Stomach (tissue), 9 donors: ENCODE results near the gene NXN. TPM values are rescaled to one million over a fixed set of nuclear protein-coding genes. Genes with fewer than 3 reads are reported as not detected.

Experiments used
- DNase-seq, 2 donors: peaks; one replicate each; pipeline versions ENCODE4 v3.0.0 to v3.0.0-alpha.2; 2013 to 2019
- H3K27ac ChIP-seq, 5 donors: fragments of 200-600 bp in 4 of 5; sonication (generic) in 4 of 5; one replicate each; pipeline ENCODE4 v1.5.1; 2013 to 2019; ENCODE audit warnings: mild to moderate bottlenecking in 1 of 5, moderate library complexity in 1 of 5
- H3K27me3 ChIP-seq, 3 donors: fragments of 200-600 bp; sonication (generic); one replicate each; pipeline ENCODE4 v1.5.1; 2017 to 2019; ENCODE audit warnings: mixed run types in 1 of 3
- H3K36me3 ChIP-seq, 4 donors: fragments of 200-600 bp; sonication (generic); 1 replicate in 3 of 4; 2 replicates in 1 of 4; pipeline ENCODE4 v1.5.1; 2016 to 2019
- H3K4me1 ChIP-seq, 4 donors: fragments of 200-600 bp; sonication (generic); one replicate each; pipeline ENCODE4 v1.5.1; 2016 to 2019
- H3K4me3 ChIP-seq, 4 donors: fragments of 200-600 bp; sonication (generic) in 3 of 4; one replicate each; pipeline ENCODE4 v1.5.1; 2016 to 2019; ENCODE audit warnings: mild to moderate bottlenecking in 1 of 4
- H3K9me3 ChIP-seq, 4 donors: fragments of 200-600 bp; sonication (generic); one replicate each; pipeline ENCODE4 v1.5.1; 2016 to 2019
- CTCF ChIP-seq, 7 experiments: fragments of 450-650 bp in 4 of 7; fragments of 200-600 bp in 3 of 7; sonication (generic) in 3 of 7; IDR thresholded peaks; one replicate each; pipeline ENCODE4 v1.5.1; 2016 to 2019; ENCODE audit warnings: antibody characterized with exemption in 7 of 7, control low read depth in 2 of 7, mild to moderate bottlenecking in 1 of 7
- EP300 ChIP-seq: sonication (generic); formaldehyde crosslinking; IDR thresholded peaks from one replicate; pipeline ENCODE4 v1.6.1; 2017; ENCODE audit warnings: antibody characterized with exemption
- POLR2A ChIP-seq, 4 donors: fragments of 450-650 bp; IDR thresholded peaks; one replicate each; pipeline ENCODE4 v1.6.1; 2016; ENCODE audit warnings: antibody characterized with exemption in 4 of 4, control low read depth in 2 of 4, mild to moderate bottlenecking in 1 of 4, moderate library complexity in 1 of 4
- POLR2AphosphoS5 ChIP-seq, 3 donors: sonication (generic); formaldehyde crosslinking; IDR thresholded peaks; one replicate each; pipeline ENCODE4 v1.6.1; 2016; ENCODE audit warnings: antibody characterized with exemption in 3 of 3
- WGBS, 5 donors: extraction: QIAGEN DNeasy Blood & Tissue Kit in 3 of 5; methylation state at CpG; one replicate each; pipeline versions ENCODE4 v1.1.5 to v1.1.7; 2013 to 2018; 5-methylcytosine and 5-hydroxymethylcytosine counted together
- intact Hi-C: fragments of 100-400 bp; cut with DNase I; formaldehyde crosslinking; loops from one replicate; pipeline ENCODE4 v1.15.1; 2023; ENCODE audit warnings: low total_unique reads
- polyA plus RNA-seq, 3 donors: library from polyadenylated mRNA; stranded (reverse); fragments of 200-250 nt; gene quantifications; one replicate each; pipeline ENCODE4 v1.2.3, GENCODE V29; 2013
- total RNA-seq, 5 donors: library from RNA; depleted of rRNA; stranded (reverse); fragments of >200 nt; gene quantifications; one replicate each; pipeline versions ENCODE4 v1.1.0 to v1.2.3, GENCODE V29; 2014 to 2016
- donor health status: healthy with polysubstance abuse.
- donor health status: Bipolar disorder and iron deficiency.
- donor health status: healthy.

NXN gene
- total and polyA plus RNA-seq, 8 donors: 17.9 to 47.8 (median 25.1) TPM

GRCh38 chr17:944266-944826, 35.2 kb downstream of the NXN start:
- Histone ChIP-seq H3K27me3 (no peaks in the 10 kb centered on the region), H3K27ac (peak overlapping the region in 3 of 5 donors; percentile 29 to 79 (median 42)), H3K4me3 (no peak overlapping the region), H3K36me3 (peaks cover 0 to 7% (median 0%) of the 10 kb centered on the region in 4 donors), H3K9me3 (no peaks in the 10 kb centered on the region), H3K4me1 (peaks cover 0 to 16% (median 3%) of the 10 kb centered on the region in 4 donors)
- TF ChIP-seq CTCF (IDR thresholded peaks at IDR 0.05): no peak
- TF ChIP-seq POLR2AphosphoS5 (IDR thresholded peaks at IDR 0.05): no peak
- TF ChIP-seq POLR2A (IDR thresholded peaks at IDR 0.05): no peak
- no peak for TF ChIP-seq EP300
- 64 to 75% (median 68%) methylated on average over 14 of the region's 14 CpGs for WGBS, 5 donors
- no peak for DNase-seq
- intact Hi-C loops: no loop called here

- H3K4me1 ChIP-seq: peaks cover 6 to 40% (median 23%) of the 10 kb centered on the region in 4 donors
- intact Hi-C loops: no loop called here
- no peaks in the 10 kb centered on the region for H3K27me3 ChIP-seq
- H3K36me3 ChIP-seq: no peaks in the 10 kb centered on the region
- peak overlapping the region in 1 of 5 donors; percentile 86 for H3K27ac ChIP-seq
- DNase-seq: no peak
- H3K9me3 ChIP-seq: no peaks in the 10 kb centered on the region
- TF ChIP-seq POLR2AphosphoS5 (IDR thresholded peaks at IDR 0.05) (no peak), EP300 (no peak), POLR2A (IDR thresholded peaks at IDR 0.05) (no peak), CTCF (IDR thresholded peaks at IDR 0.05) (no peak)
- H3K4me3 ChIP-seq: no peak overlapping the region
- WGBS, 5 donors: 68 to 86% (median 72%) methylated on average over 11 of the region's 11 CpGs
These were observed 44.1 kb downstream of the NXN start for GRCh38 chr17:935485-935884.

- TF ChIP-seq POLR2AphosphoS5 (IDR thresholded peaks at IDR 0.05) (peak in 2 of 3 donors; percentile 19 to 76), CTCF (IDR thresholded peaks at IDR 0.05) (no peak), POLR2A (IDR thresholded peaks at IDR 0.05) (no peak)
- DNase-seq: peak; percentile 46 to 76
- Histone ChIP-seq H3K4me1 (peaks cover 11 to 60% (median 33%) of the 10 kb centered on the region in 4 donors), H3K27me3 (no peaks in the 10 kb centered on the region), H3K9me3 (no peaks in the 10 kb centered on the region), H3K27ac (peak overlapping the region; percentile 66 to 86 (median 75)), H3K4me3 (peak overlapping the region in 1 of 4 donors; percentile 17), H3K36me3 (no peaks in the 10 kb centered on the region)
- WGBS, 5 donors: 12 to 23% (median 18%) methylated on average over 15 of the region's 15 CpGs
- intact Hi-C loops: no loop called here
These were observed 46.1 kb downstream of the NXN start for GRCh38 chr17:933312-934073.

- Histone ChIP-seq H3K27ac (peak overlapping the region in 2 of 5 donors; percentile 73 to 86), H3K4me3 (no peak overlapping the region), H3K27me3 (no peaks in the 10 kb centered on the region), H3K4me1 (peaks cover 29 to 77% (median 48%) of the 10 kb centered on the region in 4 donors), H3K36me3 (no peaks in the 10 kb centered on the region), H3K9me3 (no peaks in the 10 kb centered on the region)
- no peak for DNase-seq
- intact Hi-C loops: no loop called here
- 35 to 65% (median 59%) methylated on average over 9 of the region's 9 CpGs for WGBS, 5 donors
- TF ChIP-seq POLR2AphosphoS5 (IDR thresholded peaks at IDR 0.05): no peak
- no peak for TF ChIP-seq EP300
- no peak for TF ChIP-seq POLR2A (IDR thresholded peaks at IDR 0.05)
- no peak for TF ChIP-seq CTCF (IDR thresholded peaks at IDR 0.05)
These were observed 49.3 kb downstream of the NXN start for GRCh38 chr17:930258-930657.
